ENCODE measurements around the gene NECTIN4. TPM values are rescaled to one million over a fixed set of nuclear protein-coding genes. Genes with fewer than 3 reads are reported as not detected.

NECTIN4 gene
- total RNA-seq: 1 to 10 TPM in 1 of 7 donors, under 1 TPM in 4, not detected in 2; 0.15 to 4.4 (median 0.26) TPM
- under 1 TPM in 1 of 2 donors, not detected in 1; 0.07 TPM for polyA plus RNA-seq
- long read RNA-seq, donor 1: 0 reads
- long read RNA-seq, donor 2: 0 reads
- long read RNA-seq, donor 3: 0 reads

GRCh38 chr1:161089251-161089924, at the start of gene NECTIN4:
Gene NECTIN4 (minus strand): TSS chr1:161089558. CDS start chr1:161089296, 262 bp downstream.
- no peak within 1 kb of the TSS for H3K27ac ChIP-seq
- H3K4me3 ChIP-seq: no peak within 1 kb of the TSS
- H3K27me3 ChIP-seq: no peaks in the 10 kb centered on the region
- DNase-seq: no peak
- 57 to 66% (median 64%) methylated on average over 21 to 22 of the region's 22 CpGs for WGBS, 3 donors
- intact Hi-C loops (cut with DNase I): no loop called here
- no peaks in the 10 kb centered on the region for H3K9me3 ChIP-seq
- no peaks in the 10 kb centered on the region for H3K4me1 ChIP-seq (ENCODE audit: insufficient read depth)
- TF ChIP-seq POLR2A (IDR thresholded peaks at IDR 0.05): no peak
- TF ChIP-seq CTCF (IDR thresholded peaks at IDR 0.05): no peak
- no peak for TF ChIP-seq EP300 (IDR thresholded peaks at IDR 0.05)
- H3K36me3 ChIP-seq: no peaks in the 10 kb centered on the region

DNA sequence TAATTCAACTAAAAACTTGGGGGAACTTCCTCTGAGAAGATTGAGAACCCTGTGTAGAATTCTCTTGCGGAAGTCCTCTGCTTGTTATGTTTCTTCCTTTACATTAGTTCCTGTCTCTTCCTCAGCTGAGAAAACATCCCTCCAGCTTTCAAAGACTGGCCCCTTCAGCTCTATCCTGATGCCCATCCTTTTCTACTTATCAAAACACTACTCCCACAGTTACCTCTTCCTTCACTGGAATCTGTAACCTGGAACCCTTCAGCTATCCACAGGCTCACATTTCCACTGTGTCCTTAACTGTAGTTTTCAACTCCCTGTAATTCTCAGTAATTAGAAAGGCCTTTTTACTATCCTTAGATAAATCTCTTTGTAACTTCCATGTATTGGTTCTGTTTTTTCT, 49.1 kb upstream of the NECTIN4 start:
- intact Hi-C loops (cut with DNase I): no loop called here
- H3K36me3 ChIP-seq: no peaks in the 10 kb centered on the region
- no peak overlapping the region for H3K4me3 ChIP-seq
- TF ChIP-seq CTCF (IDR thresholded peaks at IDR 0.05): no peak
- H3K9me3 ChIP-seq: no peaks in the 10 kb centered on the region
- H3K27ac ChIP-seq: no peak overlapping the region
- DNase-seq: no peak
- H3K27me3 ChIP-seq: no peaks in the 10 kb centered on the region
- H3K4me1 ChIP-seq (ENCODE audit: insufficient read depth): peaks cover 2% of the 10 kb centered on the region
- WGBS, 3 donors: 80 to 88% (median 81%) methylated on average over 1 of the region's 1 CpG

- H3K4me3 ChIP-seq: no peak overlapping the region
- H3K36me3 ChIP-seq: no peaks in the 10 kb centered on the region
- 54 to 68% (median 57%) methylated on average over 3 of the region's 3 CpGs for WGBS, 3 donors
- H3K27me3 ChIP-seq: no peaks in the 10 kb centered on the region
- TF ChIP-seq CTCF (IDR thresholded peaks at IDR 0.05) (no peak), EP300 (IDR thresholded peaks at IDR 0.05) (no peak), POLR2A (IDR thresholded peaks at IDR 0.05) (no peak)
- DNase-seq: no peak
- intact Hi-C loops (cut with DNase I): no loop called here
- H3K27ac ChIP-seq: no peak overlapping the region
- no peaks in the 10 kb centered on the region for H3K9me3 ChIP-seq
- H3K4me1 ChIP-seq (ENCODE audit: insufficient read depth): peaks cover 2% of the 10 kb centered on the region
Observed at GRCh38 chr1:161137881-161138280, 48.5 kb upstream of the NECTIN4 start.

DNA sequence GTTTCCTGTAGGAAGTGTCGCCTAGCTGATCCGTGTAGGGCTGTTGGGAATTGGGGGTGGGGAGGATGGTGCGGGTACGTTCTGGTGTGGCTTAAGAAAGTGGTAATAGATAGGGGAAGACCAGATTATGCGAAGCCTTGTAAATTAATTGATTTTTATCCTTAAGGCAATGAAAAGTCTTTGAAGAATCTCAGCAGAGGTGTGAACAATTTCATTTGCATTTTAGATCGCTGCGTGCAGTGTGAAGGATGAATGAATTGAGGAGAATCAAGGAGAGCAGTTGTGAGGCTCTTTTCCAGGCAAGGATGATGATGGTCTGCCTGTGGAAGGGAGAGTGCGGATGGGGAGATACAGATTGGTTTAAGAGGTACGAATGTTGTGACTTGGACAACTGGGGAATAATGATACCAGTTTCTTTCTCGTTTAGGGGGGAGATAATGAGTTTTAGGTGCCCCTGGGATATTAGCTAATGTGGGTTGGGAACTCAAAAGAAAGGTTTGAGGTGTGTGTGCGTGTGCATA, 43.9 kb upstream of the NECTIN4 start:
- TF ChIP-seq CTCF (IDR thresholded peaks at IDR 0.05) (no peak), POLR2A (IDR thresholded peaks at IDR 0.05) (no peak), EP300 (IDR thresholded peaks at IDR 0.05) (no peak)

More for the DNA sequence above, 43.9 kb upstream of the NECTIN4 start:
- Histone ChIP-seq H3K4me1 (ENCODE audit: insufficient read depth) (peaks cover 5% of the 10 kb centered on the region), H3K27me3 (no peaks in the 10 kb centered on the region), H3K36me3 (no peaks in the 10 kb centered on the region), H3K4me3 (peak overlapping the region; percentile 77), H3K9me3 (no peaks in the 10 kb centered on the region), H3K27ac (peak overlapping the region; percentile 95 to 97)
- no peak for DNase-seq
- intact Hi-C loops (cut with DNase I): no loop called here
- whole genome bisulfite sequencing, 3 donors: 4 to 6% (median 4%) methylated on average over 11 of the region's 11 CpGs
